Endothelial cell of umbilical vein (primary cell): ENCODE data around the gene ELMO1. TPM values are rescaled to one million over a fixed set of nuclear protein-coding genes. Genes with fewer than 3 reads are reported as not detected.
A peak's percentile ranks its signal among the peaks of the same experiment; 100 is the strongest.

ENCODE experiments used
- BruUV-seq: library from RNA; stranded (reverse); fragments of 400-500 nt; replicated peaks from 2 replicates; lab custom pipeline; 2021; lab: Mats Ljungman, UMichigan
- CTCF ChIA-PET: fragments of 300-600, 350-600 bp; sonication (Branson Sonifier 250); formaldehyde crosslinking; loops from one replicate; lab custom pipeline; 2021; ENCODE audit warnings: antibody characterized with exemption, inconsistent platforms; lab: Charles Lee
- POLR2A ChIA-PET: fragments of 300-600, 350-600 bp; sonication (Branson Sonifier 250); formaldehyde crosslinking; loops from one replicate; lab custom pipeline; 2021; ENCODE audit warnings: antibody characterized with exemption, inconsistent platforms; lab: Charles Lee
- DNase-seq: peaks from one replicate; pipeline ENCODE4 v3.0.0-alpha.2; 2011; ENCODE audit warnings: low read depth, low spot score
- FAIRE-seq: peaks from 2 replicates; lab custom pipeline; 2011; peaks lifted over from hg19 to GRCh38; lab: Jason Lieb, UNC
- H2AFZ ChIP-seq: 2 replicates; pipeline ENCODE4 v1.6.0; 2012; ENCODE audit warnings: low read depth, low read length, control low read depth, inconsistent platforms
- H3K27ac ChIP-seq: 2 replicates; pipeline ENCODE4 v1.5.1; 2011; ENCODE audit warnings: low read depth, mild to moderate bottlenecking, control low read depth, low read length, moderate library complexity; ENCODE audit not compliant: insufficient read depth
- H3K27me3 ChIP-seq, 2 experiments: 2 replicates each; pipeline versions ENCODE4 v1.6.0 to v1.6.1; 2011; ENCODE audit warnings: low read length in 2 of 2, mixed read lengths in 1 of 2; ENCODE audit not compliant: control insufficient read depth in 2 of 2, insufficient read depth in 2 of 2
- H3K36me3 ChIP-seq, 2 experiments: 2 replicates in 1 of 2; 3 replicates in 1 of 2; pipeline ENCODE4 v1.5.1; 2011; ENCODE audit warnings: low read length in 2 of 2, mild to moderate bottlenecking in 1 of 2, moderate library complexity in 1 of 2; ENCODE audit not compliant: control insufficient read depth in 2 of 2, insufficient read depth in 2 of 2; ENCODE audit errors: extremely low read depth in 1 of 2
- H3K4me1 ChIP-seq: 3 replicates; pipeline ENCODE4 v1.5.1; 2011; ENCODE audit warnings: mild to moderate bottlenecking, low read length; ENCODE audit not compliant: control insufficient read depth, insufficient read depth; ENCODE audit errors: extremely low read depth
- H3K4me2 ChIP-seq: 2 replicates; pipeline ENCODE4 v1.6.1; 2011; ENCODE audit warnings: low read length, control low read depth, mixed read lengths; ENCODE audit not compliant: insufficient read depth
- H3K4me3 ChIP-seq, 3 experiments: fragments of 200-600 bp in 1 of 3; sonication (generic), shearing (Covaris generic) in 1 of 3; replicated peaks in 1 of 3; 2 replicates each; pipeline ENCODE4 v1.5.1; 2011 to 2016; ENCODE audit warnings: control low read depth in 3 of 3, low read length in 3 of 3, mild to moderate bottlenecking in 2 of 3, inconsistent platforms in 1 of 3, low read depth in 1 of 3, moderate library complexity in 1 of 3; ENCODE audit not compliant: insufficient read depth in 1 of 3
- H3K79me2 ChIP-seq: 2 replicates; pipeline ENCODE4 v1.6.0; 2012; ENCODE audit warnings: low read length, inconsistent platforms; ENCODE audit not compliant: control insufficient read depth, insufficient read depth
- H3K9ac ChIP-seq: replicated peaks from 2 replicates; pipeline ENCODE3; 2011; ENCODE audit warnings: low read length, control low read depth; ENCODE audit not compliant: insufficient read depth; ENCODE audit errors: extremely low read depth
- H3K9me1 ChIP-seq: replicated peaks from 3 replicates; pipeline ENCODE4 v1.6.0; 2011; ENCODE audit warnings: mild to moderate bottlenecking, low read length; ENCODE audit not compliant: control insufficient read depth, insufficient read depth; ENCODE audit errors: extremely low read depth
- H3K9me3 ChIP-seq: replicated peaks from 2 replicates; pipeline ENCODE4 v1.5.1; 2012; ENCODE audit warnings: low read length, inconsistent platforms; ENCODE audit not compliant: control insufficient read depth, insufficient read depth
- H4K20me1 ChIP-seq: replicated peaks from 2 replicates; pipeline ENCODE3; 2011; ENCODE audit warnings: mild to moderate bottlenecking, low read length; ENCODE audit not compliant: control insufficient read depth, insufficient read depth; ENCODE audit errors: extremely low read depth
- EZH2 ChIP-seq: IDR thresholded peaks from 2 replicates; pipeline ENCODE4 v1.6.1; 2012; ENCODE audit warnings: borderline replicate concordance, low read depth, mild to moderate bottlenecking, moderate library complexity, low read length, inconsistent platforms; ENCODE audit not compliant: severe bottlenecking
- FOS ChIP-seq: IDR thresholded peaks from 2 replicates; pipeline ENCODE4 v1.6.1; 2011; ENCODE audit warnings: mild to moderate bottlenecking, low read length, moderate library complexity, borderline replicate concordance; ENCODE audit not compliant: insufficient read depth
- GATA2 ChIP-seq: IDR thresholded peaks from 2 replicates; pipeline ENCODE4 v1.7.0; 2011; ENCODE audit warnings: low read depth, mild to moderate bottlenecking, moderate library complexity, mixed read lengths, low read length; ENCODE audit not compliant: insufficient read length, insufficient read depth
- JUN ChIP-seq: IDR thresholded peaks from 2 replicates; pipeline ENCODE4 v1.6.1; 2011; ENCODE audit warnings: borderline replicate concordance, low read depth; ENCODE audit not compliant: insufficient read length, insufficient read depth
- MYC ChIP-seq: IDR thresholded peaks from one replicate; pipeline ENCODE4 v1.6.1; 2011; ENCODE audit warnings: mild to moderate bottlenecking, low read depth, low read length
- POLR2A ChIP-seq: IDR thresholded peaks from 2 replicates; pipeline ENCODE4 v1.6.1; 2012; ENCODE audit warnings: low read depth, mild to moderate bottlenecking, control low read depth, low read length
- POLR2AphosphoS5 ChIP-seq: IDR thresholded peaks from 2 replicates; pipeline ENCODE4 v1.6.1; 2012; ENCODE audit warnings: low read depth, mild to moderate bottlenecking, control low read depth, low read length, moderate library complexity; ENCODE audit not compliant: insufficient read depth
- dilution Hi-C: fragments of 300-500 bp; cut with MboI; formaldehyde crosslinking; loops from one replicate; pipeline ENCODE4 v1.15.0; 2019; ENCODE audit warnings: low sequenced_read_pairs; ENCODE audit not compliant: extremely low pct_ligation_motif_present
- intact Hi-C: fragments of 100-400 bp; cut with micrococcal nuclease; formaldehyde crosslinking; loops from one replicate; pipeline ENCODE4 v1.10.0; 2022
- polyA plus RNA-seq, 4 experiments: library from polyadenylated mRNA; depleted of rRNA in 3 of 4; stranded (reverse) in 3 of 4; unstranded in 1 of 4; fragments of >200 nt; gene quantifications; 2 replicates each; pipeline versions ENCODE4 v1.2.1 to v1.2.3, GENCODE V29; 2011 to 2012; ENCODE audit warnings: missing spikeins in 1 of 4
- total RNA-seq: library from RNA; stranded (reverse); gene quantifications from 2 replicates; pipeline ENCODE4 v1.2.3, GENCODE V29; 2021
- TF ChIP-seq, protein P1 (sequence below), 2 donors: IDR thresholded peaks; 1 replicate in 1 of 2; 2 replicates in 1 of 2; pipeline ENCODE4 v1.5.1; 2011; ENCODE audit warnings: low read length in 2 of 2, mild to moderate bottlenecking in 2 of 2, moderate library complexity in 2 of 2, control low read depth in 1 of 2, inconsistent platforms in 1 of 2, low read depth in 1 of 2; ENCODE audit not compliant: insufficient read depth in 1 of 2; ENCODE audit errors: extremely low read depth in 1 of 2
- TF ChIP-seq, protein P2 (sequence below): IDR thresholded peaks from 2 replicates; pipeline ENCODE4 v1.6.1; 2011; ENCODE audit not compliant: insufficient read depth, insufficient read length

The ELMO1 gene
- total and polyA plus RNA-seq, 2 donors (not counting 3 experiments of a cell fraction or from before 2014, with no cell fraction given): 17.0 to 30.6 TPM

DNA sequence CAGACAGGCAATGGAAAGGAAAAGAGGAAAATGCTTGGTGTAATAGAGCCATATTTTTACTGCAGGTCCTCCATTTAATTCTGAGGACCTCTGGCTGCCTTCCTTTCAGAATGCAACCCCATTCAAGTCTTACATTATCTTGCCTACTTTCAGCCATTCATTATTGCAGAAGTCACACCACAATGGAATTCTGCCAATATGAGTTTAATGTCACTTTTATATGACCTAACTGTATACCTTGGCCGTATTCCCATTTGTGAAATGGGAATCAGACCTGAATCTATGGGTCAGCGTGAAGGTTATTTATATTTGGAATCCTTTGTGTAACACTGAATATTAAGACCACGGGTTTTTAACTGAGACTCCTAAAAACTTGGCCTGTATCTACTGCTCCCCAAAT lies 482.6 kb downstream of the ELMO1 start:
- TF ChIP-seq FOS: no peak
- no peak for TF ChIP-seq POLR2A
- no peak for TF ChIP-seq GATA2
- TF ChIP-seq EZH2: no peak
- no peak for TF ChIP-seq JUN
- dilution Hi-C loops: no loop called here
- DNase-seq (peak; percentile 86), FAIRE-seq (peak; percentile 70)
- Histone ChIP-seq H3K36me3 (no peaks in the 10 kb centered on the region), H2AFZ (no peak overlapping the region), H3K79me2 (no peaks in the 10 kb centered on the region), H3K4me3 (no peak overlapping the region), H3K9me1 (no peaks in the 10 kb centered on the region), H3K4me2 (peak overlapping the region; percentile 51), H4K20me1 (no peaks in the 10 kb centered on the region), H3K9me3 (no peaks in the 10 kb centered on the region), H3K27ac (no peak overlapping the region), H3K4me1 (peaks cover 19% of the 10 kb centered on the region), H3K9ac (no peak overlapping the region), H3K27me3 (no peaks in the 10 kb centered on the region)
- ChIA-PET POLR2A (no interaction called here), CTCF (interaction anchor here (1.1 kb wide), 1 partner anchor 216 kb away, joined by 3 read pairs; no protein-coding TSS in a partner anchor)
- intact Hi-C loops: loop anchor here (1.0 to 5.0 kb wide), 4 partner anchors 21 to 494 kb away; no protein-coding TSS in a partner anchor
- no TSS peak for BruUV-seq

DNA sequence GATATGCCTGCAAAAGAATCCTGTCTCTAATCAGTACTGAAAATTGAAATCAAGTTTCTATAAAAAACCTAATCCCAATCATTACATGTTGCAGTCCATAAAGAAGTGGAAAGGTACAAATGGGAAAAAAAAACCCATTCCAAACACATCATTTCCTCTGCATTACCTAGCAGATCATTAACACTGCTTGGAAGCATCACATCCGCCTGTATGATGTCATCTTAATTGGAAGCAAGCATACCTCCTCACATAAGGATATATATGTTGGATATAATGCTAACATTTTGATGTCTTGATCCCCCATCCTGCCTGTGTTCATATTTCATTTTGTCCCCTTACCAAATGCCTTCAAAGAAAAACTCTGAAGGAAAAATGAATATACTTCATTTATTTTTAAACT lies 483.0 kb downstream of the ELMO1 start:
- intact Hi-C loops (loop anchor here (1.0 to 5.0 kb wide), 4 partner anchors 21 to 493 kb away; no protein-coding TSS in a partner anchor), dilution Hi-C loops (no loop called here)
- H3K9ac ChIP-seq: no peak overlapping the region
- FAIRE-seq (no peak), DNase-seq (no peak)
- no peak overlapping the region for H2AFZ ChIP-seq
- ChIA-PET POLR2A (no interaction called here), CTCF (interaction anchor here (0.5 to 1.1 kb wide), 2 partner anchors 217 to 227 kb away, joined by 3 read pairs; no protein-coding TSS in a partner anchor)
- H3K9me1 ChIP-seq: no peaks in the 10 kb centered on the region
- BruUV-seq: no TSS peak
- H4K20me1 ChIP-seq: no peaks in the 10 kb centered on the region
- no peaks in the 10 kb centered on the region for H3K79me2 ChIP-seq
- no peaks in the 10 kb centered on the region for H3K27me3 ChIP-seq
- no peaks in the 10 kb centered on the region for H3K36me3 ChIP-seq
- H3K4me2 ChIP-seq: peak overlapping the region; percentile 51
- H3K4me3 ChIP-seq: no peak overlapping the region
- TF ChIP-seq FOS: no peak
- no peak for TF ChIP-seq GATA2
- TF ChIP-seq, protein P1, sequence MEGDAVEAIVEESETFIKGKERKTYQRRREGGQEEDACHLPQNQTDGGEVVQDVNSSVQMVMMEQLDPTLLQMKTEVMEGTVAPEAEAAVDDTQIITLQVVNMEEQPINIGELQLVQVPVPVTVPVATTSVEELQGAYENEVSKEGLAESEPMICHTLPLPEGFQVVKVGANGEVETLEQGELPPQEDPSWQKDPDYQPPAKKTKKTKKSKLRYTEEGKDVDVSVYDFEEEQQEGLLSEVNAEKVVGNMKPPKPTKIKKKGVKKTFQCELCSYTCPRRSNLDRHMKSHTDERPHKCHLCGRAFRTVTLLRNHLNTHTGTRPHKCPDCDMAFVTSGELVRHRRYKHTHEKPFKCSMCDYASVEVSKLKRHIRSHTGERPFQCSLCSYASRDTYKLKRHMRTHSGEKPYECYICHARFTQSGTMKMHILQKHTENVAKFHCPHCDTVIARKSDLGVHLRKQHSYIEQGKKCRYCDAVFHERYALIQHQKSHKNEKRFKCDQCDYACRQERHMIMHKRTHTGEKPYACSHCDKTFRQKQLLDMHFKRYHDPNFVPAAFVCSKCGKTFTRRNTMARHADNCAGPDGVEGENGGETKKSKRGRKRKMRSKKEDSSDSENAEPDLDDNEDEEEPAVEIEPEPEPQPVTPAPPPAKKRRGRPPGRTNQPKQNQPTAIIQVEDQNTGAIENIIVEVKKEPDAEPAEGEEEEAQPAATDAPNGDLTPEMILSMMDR (IDR thresholded peaks at IDR 0.05; ENCODE audit: extremely low read depth in 1 of 2, insufficient read depth in 1 of 2, low read depth in 1 of 2, low read length in 2 of 2): no peak
- TF ChIP-seq JUN: no peak
- no peak for TF ChIP-seq MYC
- no peak for TF ChIP-seq POLR2AphosphoS5
- TF ChIP-seq POLR2A: no peak
- TF ChIP-seq EZH2: no peak
- TF ChIP-seq, protein P2, sequence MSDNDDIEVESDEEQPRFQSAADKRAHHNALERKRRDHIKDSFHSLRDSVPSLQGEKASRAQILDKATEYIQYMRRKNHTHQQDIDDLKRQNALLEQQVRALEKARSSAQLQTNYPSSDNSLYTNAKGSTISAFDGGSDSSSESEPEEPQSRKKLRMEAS: no peak
- H3K27ac ChIP-seq: no peak overlapping the region
- H3K9me3 ChIP-seq: no peaks in the 10 kb centered on the region
- peaks cover 19% of the 10 kb centered on the region for H3K4me1 ChIP-seq
